NCI-H1436 (cell line): Measurements from ENCODE around the gene MFN2.

Experiments used
- DNase-seq: peaks from one replicate; lab custom pipeline; 2025; lab: John Stamatoyannopoulos, UW

The MFN2 gene

DNA sequence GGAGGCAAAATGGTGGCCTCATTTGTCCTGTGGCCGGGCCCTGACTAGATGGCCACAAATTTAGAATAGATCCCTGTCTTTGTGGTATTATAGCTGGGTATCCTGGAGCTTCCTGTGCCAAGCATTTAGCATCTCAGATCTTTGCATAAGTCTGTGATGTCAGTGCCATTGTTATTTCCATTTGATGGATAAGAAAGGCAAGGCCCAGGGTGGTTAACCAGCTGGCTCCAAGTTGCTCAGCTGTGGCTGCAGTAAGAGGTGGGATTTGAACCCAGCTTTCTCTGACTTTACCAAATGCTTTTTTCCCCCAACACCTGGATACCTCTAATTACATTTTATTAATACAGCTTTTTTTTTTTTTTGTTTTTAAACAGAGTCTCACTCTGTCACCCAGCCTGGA, 71.1 kb downstream of the MFN2 start:
- DNase-seq: no peak

DNA sequence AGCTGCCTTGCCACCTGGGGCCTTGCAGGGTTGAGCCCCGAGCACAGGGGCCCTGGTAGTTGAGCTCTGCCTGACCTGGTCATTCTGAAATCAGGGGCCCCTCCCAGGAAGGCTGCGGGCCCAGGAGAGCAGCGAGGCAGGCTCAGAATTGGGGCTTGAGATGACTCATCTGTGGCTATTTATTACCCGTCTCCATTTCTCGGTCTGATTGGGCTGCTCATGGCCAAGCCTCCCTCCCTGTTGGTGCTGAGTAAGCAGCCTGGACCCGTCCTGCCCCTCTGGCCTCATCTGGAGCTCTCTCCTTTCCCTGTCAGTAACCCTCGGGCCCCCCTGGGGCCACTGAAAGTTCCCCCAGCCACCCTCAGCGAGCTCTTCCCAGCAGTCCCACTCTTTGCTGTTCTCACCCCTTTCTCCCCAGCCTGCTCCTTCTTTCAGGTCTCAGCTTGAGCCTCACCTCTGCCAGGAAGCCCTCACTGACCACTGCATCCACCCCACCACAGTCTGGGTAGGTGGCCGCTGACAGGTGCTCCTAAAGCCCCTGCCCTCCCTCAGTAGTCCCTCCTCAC, 71.8 kb downstream of the MFN2 start:
- no peak for DNase-seq

DNA sequence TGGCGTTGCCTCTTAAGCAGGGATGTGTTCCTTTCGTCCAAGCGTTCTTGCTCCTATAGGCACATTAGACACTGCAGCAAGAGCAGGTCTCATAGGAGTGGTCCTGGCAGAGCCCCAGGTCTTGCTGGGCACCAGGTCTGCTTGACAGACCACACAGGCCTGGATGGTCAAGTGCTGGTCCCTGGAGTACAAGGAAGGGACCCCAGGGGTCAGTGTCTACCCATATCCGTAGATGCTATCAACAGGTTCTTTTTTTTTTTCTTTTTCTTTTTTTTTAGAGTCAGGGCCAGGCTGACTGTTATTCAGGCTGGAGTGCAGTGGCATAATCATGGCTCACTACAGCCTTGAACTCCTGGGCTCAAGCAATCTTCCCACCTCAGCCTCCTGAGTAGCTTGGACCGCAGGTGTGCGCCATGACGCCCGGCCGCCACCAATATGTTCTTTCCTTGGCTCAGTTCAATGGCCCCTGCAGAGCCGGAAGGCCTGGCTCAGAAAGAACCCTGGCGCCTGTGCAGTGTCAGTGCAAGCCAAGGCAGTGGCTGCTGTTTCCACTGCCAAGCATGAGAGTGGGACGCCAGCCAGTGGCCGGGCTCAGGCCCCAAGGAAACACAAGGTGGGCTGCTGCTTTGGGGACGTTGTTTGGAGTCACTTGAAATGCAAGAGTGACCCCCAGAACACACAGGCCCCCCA, 72.9 kb downstream of the MFN2 start:
- DNase-seq: no peak

DNA sequence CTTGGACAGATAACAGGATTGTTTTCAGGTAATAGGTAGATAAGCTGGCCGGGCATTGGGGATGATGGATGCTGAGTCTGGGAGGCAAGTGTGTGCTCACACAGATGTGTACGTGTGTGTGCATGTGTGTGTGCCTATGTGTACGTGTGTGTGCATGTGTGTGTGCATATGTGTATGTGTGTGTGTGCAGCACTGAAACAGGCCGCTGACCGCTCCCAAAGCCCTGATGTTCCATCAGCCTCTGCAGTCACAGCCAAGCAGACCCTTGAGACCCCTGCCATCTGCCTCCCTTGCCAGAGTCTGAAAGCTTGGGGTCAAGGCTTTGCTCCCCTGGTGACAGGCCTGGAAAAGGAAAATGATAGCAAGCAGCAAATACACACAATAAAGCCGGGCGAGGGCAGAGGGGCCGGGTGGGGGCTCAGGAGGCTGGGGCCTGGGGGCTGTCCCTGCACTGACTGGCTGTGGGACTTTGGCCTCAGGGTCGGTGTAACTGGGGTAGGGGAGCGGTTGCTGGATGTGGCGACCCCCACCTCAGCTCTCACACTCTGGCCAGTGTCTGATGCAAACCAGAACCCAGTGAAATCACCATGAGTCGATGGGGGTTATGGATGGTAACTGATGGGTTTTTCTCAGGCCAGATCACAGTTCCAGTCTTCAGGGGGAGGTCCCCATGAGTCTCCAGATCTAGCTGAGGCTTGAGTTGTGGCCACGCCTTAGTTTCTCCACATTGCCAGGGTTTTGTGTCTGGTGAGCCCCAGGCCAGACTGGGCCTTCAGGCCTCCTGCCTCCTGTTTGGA, 73.7 kb downstream of the MFN2 start:
- DNase-seq: no peak

DNA sequence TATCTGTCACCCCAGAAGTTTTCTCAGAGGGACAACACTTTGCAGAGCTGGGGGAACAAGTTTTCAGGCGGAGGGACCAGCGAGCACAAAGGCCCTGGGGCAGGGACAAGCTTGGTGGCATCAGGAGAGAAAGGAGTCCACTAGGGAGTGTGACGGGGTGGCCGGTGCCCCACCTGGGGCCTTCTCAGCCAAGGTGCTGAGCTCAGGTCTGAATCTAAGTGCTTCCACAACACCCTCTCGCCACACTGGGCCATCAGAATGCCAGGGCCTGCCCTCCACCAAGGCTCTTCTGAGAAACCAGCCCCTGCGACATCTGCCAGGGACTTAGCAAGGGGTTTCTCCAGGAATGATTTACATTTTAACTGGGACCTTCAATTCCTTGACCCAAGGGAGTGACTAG, 75.0 kb downstream of the MFN2 start:
- DNase-seq: no peak

DNA sequence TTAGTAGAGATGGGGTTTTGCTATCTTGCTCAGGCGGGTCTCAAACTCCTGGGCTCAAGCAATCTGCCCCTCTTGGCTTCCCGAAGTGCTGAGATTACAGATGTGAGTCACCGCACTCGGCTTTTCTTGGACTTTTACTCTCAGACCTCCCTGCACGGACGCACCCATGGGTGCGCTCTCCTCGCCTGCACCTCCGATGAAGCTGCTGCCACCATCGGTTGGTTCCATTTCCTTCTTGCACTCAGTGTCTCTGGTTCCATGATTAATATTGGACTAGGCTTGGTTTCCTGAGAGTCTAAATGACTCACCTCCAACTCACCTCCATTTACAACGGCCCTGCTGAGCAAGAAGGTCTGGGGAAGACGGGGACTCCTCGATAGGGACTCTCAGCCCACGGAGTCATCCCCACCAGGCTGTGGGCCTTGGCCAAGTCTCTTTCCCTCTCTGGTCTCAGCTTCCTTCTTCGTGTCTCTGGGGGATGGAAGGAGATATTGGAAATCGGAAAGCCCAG, 76.1 kb downstream of the MFN2 start:
- no peak for DNase-seq

DNA sequence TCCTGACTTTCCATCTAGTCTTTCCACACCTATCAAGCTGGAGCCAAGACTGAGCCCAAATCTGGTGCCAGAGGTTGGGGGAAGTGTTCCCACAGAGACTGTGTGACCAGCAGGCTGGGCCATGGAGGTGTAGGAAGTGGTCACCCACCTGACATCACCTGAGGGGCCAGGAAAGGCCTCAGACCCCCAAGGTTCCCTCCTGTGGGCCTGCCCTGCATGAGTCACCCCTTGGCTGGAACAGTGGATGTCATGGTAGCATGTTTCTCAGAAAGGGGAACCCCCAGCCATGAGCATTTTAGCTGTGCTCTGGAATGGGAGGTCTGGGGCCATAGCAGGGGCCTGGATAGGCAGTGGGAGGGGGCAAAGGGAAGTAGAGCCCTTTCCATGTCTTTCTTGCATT, 77.1 kb downstream of the MFN2 start:
- no peak for DNase-seq

DNA sequence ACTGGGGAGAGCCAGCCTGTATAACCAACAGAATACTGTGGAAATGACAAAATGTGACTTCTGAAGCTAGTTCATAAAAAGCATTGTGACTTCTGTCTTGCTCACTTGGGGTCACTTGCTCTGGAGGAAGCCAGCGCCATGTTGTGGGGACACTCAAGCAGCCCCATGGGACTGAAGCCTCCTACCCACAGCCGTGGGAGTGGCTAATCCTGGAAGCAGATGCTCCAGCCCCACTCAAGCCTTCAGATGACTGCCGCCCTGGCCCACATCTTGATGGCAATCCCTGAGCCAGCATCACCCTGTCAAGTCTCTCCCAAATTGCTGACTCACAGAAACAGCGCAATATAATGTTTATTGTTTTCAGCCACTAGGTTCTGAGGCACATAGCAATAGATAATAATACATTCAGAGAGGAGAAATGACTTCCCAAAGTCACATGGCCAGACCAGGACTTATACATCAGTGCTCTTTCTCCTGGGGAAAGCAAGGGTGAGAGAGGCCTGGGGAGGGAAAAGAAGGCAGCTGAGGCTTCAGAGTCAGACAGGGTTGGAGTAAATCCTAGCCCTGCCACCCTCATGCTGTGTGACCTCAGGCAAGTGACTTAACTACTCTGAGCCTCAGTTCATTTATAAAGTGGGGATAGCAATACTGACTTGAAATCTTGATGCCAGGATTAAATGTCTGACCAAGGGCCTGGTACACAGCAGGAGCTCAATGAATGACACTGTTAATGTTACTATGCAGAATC, 77.9 kb downstream of the MFN2 start:
- no peak for DNase-seq

DNA sequence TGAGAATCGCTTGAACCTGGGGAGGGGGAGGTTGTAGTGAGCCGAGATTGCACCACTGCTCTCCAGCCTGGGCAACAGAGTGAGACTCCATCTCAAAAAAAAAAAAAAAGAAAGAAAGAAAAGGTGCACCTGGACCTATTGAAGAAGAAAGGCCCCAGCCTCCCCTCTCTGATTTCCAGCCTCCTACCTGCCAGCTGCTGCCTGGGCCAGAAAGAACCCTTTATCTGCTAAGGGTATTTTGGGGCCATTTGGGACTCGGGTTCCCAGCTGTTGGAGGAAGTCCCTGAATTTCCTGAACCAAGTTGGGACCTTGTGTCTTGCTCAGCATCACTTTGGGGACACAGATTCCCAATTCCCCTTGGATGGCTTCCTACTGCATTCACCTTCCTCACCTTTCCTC, 79.0 kb downstream of the MFN2 start:
- DNase-seq: no peak

DNA sequence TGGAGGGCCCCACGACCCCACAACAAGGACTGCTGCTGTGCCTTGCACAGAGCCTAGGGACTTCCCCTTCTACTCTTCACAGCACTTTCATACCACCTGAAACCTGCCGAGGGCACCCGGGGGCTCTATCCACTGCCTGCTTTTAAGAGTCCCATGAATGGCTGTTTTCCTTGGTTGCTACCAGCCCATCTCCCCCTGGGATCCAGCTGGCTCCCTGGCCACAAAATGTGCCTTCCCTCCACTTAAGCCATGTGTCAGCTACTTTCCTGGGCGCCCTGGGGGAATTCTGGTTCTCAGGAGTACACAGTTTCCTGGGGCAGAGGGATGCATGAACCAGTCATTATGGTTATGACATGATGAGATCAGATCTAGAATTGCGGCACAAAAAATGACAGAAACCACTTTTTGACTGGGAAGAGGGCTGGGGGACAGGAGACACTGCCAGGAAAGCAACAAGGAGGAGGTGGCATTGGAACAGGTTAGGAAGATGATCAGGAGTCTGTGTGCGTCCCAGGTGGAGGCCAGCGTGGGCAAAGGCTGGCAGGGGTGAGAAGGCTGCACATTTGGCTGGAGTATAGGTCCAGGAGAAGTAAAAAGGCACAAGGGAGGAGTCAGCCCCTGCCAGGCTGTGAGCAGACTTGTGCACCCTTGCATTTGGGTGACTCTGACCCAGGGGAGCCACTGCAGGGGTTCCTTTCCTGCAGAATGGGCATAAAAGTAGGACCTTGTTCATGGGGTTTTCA, 79.6 kb downstream of the MFN2 start:
- no peak for DNase-seq

DNA sequence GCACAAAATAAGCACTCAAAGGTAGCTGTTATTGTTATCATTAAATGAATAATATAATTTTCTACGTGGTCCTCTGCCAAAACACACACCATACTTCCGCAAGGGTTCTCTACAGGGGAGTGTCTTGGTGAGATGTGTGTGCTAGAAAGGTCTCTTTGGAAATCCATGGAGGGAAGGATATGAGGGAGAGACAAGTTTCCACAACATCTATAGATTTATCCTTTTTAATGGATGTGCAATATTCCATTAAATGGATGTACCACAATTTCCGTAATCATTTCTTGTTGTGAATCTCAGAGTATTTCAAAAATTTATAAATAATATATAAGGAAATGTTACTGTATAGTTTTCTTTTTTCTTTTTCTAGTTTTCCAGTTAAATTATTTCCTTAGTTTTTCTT, 80.3 kb downstream of the MFN2 start:
- DNase-seq: no peak
